ENCODE data around the gene SOX4.

SOX4 gene

GRCh38 chr6:21615504-21615903, 22.0 kb downstream of the SOX4 start:
- DNase-seq, result no peak

GRCh38 chr6:21616005-21616404, 22.5 kb downstream of the SOX4 start:
- no peak for DNase-seq

- no peak for DNase-seq
Observed at GRCh38 chr6:21625642-21626041, 32.1 kb downstream of the SOX4 start.

GRCh38 chr6:21626756-21627155, 33.2 kb downstream of the SOX4 start:
- DNase-seq, result no peak

- no peak for DNase-seq
Observed at GRCh38 chr6:21628160-21628559, 34.6 kb downstream of the SOX4 start.

GRCh38 chr6:21633511-21634109, 40.1 kb downstream of the SOX4 start:
- no peak for DNase-seq

GRCh38 chr6:21634582-21634981, 41.0 kb downstream of the SOX4 start:
- DNase-seq, result no peak

GRCh38 chr6:21636876-21637275, 43.3 kb downstream of the SOX4 start:
- DNase-seq, result no peak

- no peak for DNase-seq
Observed at GRCh38 chr6:21639316-21639715, 45.8 kb downstream of the SOX4 start.
